Ovary (tissue), 9 donors: ENCODE measurements around the gene HAPLN2. TPM values are rescaled to one million over a fixed set of nuclear protein-coding genes. Genes with fewer than 3 reads are reported as not detected.
"Not testable (repeated sequence)": the region's sequence is repeated elsewhere in the genome, so short reads cannot be mapped to it uniquely, and the experiment has no call there.

ENCODE experiments used
- DNase-seq, 5 donors: peaks; one replicate each; pipeline ENCODE4 v3.0.0-alpha.2; 2019 to 2020
- H3K27ac ChIP-seq, 2 donors: fragments of 200-600 bp; one replicate each; pipeline versions ENCODE4 v1.5.1 to v1.8.0; 2019 to 2022
- H3K27me3 ChIP-seq: fragments of 200-600 bp; one replicate; pipeline ENCODE4 v1.8.0; 2022
- H3K36me3 ChIP-seq: fragments of 200-600 bp; sonication (generic); one replicate; pipeline ENCODE4 v1.5.1; 2019
- H3K4me1 ChIP-seq: one replicate; pipeline ENCODE4 v1.8.1; 2013; ENCODE audit warnings: mild to moderate bottlenecking, moderate library complexity; ENCODE audit not compliant: insufficient read depth
- H3K4me3 ChIP-seq: fragments of 200-600 bp; sonication (generic); one replicate; pipeline ENCODE4 v1.5.1; 2017
- H3K9me3 ChIP-seq, 2 donors: fragments of 200-600 bp in 1 of 2; sonication (generic) in 1 of 2; one replicate each; pipeline versions ENCODE4 v1.5.1 to v1.8.1; 2013 to 2019; ENCODE audit warnings: mild to moderate bottlenecking in 1 of 2, moderate library complexity in 1 of 2
- EP300 ChIP-seq: sonication (generic); formaldehyde crosslinking; IDR thresholded peaks from one replicate; pipeline ENCODE4 v1.6.1; 2017; ENCODE audit warnings: antibody characterized with exemption
- POLR2A ChIP-seq: fragments of 450-650 bp; IDR thresholded peaks from one replicate; pipeline ENCODE4 v1.6.1; 2017; ENCODE audit warnings: antibody characterized with exemption, mild to moderate bottlenecking, moderate library complexity
- WGBS, 3 donors: extraction: QIAGEN DNeasy Blood & Tissue Kit in 1 of 3; methylation state at CpG; one replicate each; pipeline versions ENCODE4 v1.1.5 to v1.1.7; 2013 to 2017; 5-methylcytosine and 5-hydroxymethylcytosine counted together
- intact Hi-C, 4 donors: fragments of 100-400 bp; cut with DNase I; formaldehyde crosslinking; loops; one replicate each; pipeline versions ENCODE4 v1.11.0 to v1.15.1; 2022 to 2023
- polyA plus RNA-seq, 2 donors: library from polyadenylated mRNA; stranded (reverse); fragments of 200-250 nt in 1 of 2; fragments of 350-450 nt in 1 of 2; fragmentation: Illumina TruSeq in 1 of 2; extraction: RNeasy Lipid Tissue Mini Kit (QIAGEN cat#74804) in 1 of 2; gene quantifications; one replicate each; pipeline ENCODE4 v1.2.3, GENCODE V29; 2013 to 2014
- total RNA-seq, 7 donors: library from RNA; depleted of rRNA in 2 of 7; stranded (reverse); fragments of >200 nt in 2 of 7; fragmentation: NEBNext Ultra II Directional in 3 of 7; extraction: Animal tissue kit (Norgen Biotek cat#: 25700) in 3 of 7; gene quantifications; one replicate each; pipeline versions ENCODE4 v1.1.0 to v1.2.4, GENCODE V29; 2016 to 2023
- TF ChIP-seq, protein P1 (sequence below), 3 donors: fragments of 450-650 bp in 2 of 3; fragments of 200-600 bp in 1 of 3; IDR thresholded peaks; one replicate each; pipeline versions ENCODE4 v1.5.1 to v1.8.0; 2016 to 2022; ENCODE audit warnings: antibody characterized with exemption in 3 of 3, mild to moderate bottlenecking in 1 of 3
- donor health status: DM: no; HTN: no; CAD: no; lungs with moderate emphysema.
- donor health status: DM: no; HTN: no; CAD: no.
- donor health status: Bipolar disorder and iron deficiency.
- donor health status: DM: yes; HTN: yes; CAD: no.
- donor health status: DM: no; HTN: no; CAD: no.
- donor health status: DM: yes; HTN: yes; CAD: no.

Gene HAPLN2
- total and polyA plus RNA-seq, 9 donors = 0.30 to 1.9 (median 1.2) TPM; not detected in 1

GRCh38 chr1:156586323-156586722, 32.9 kb upstream of the HAPLN2 start:
- no peak overlapping the region for H3K27ac ChIP-seq
- intact Hi-C loops = loop anchor here in 2 of 4 donors (5.0 to 10.0 kb wide), 2 partner anchors 68 to 124 kb away; no protein-coding TSS in a partner anchor
- no peaks in the 10 kb centered on the region for H3K27me3 ChIP-seq
- H3K4me1 ChIP-seq = no peaks in the 10 kb centered on the region
- H3K36me3 ChIP-seq = no peaks in the 10 kb centered on the region
- no peak for DNase-seq
- no peak overlapping the region for H3K4me3 ChIP-seq
- H3K9me3 ChIP-seq = no peaks in the 10 kb centered on the region
- 67 to 70% (median 68%) methylated on average over 4 of the region's 4 CpGs for WGBS, 3 donors
- no peak for TF ChIP-seq POLR2A
- no peak for TF ChIP-seq EP300
- TF ChIP-seq, protein P1, sequence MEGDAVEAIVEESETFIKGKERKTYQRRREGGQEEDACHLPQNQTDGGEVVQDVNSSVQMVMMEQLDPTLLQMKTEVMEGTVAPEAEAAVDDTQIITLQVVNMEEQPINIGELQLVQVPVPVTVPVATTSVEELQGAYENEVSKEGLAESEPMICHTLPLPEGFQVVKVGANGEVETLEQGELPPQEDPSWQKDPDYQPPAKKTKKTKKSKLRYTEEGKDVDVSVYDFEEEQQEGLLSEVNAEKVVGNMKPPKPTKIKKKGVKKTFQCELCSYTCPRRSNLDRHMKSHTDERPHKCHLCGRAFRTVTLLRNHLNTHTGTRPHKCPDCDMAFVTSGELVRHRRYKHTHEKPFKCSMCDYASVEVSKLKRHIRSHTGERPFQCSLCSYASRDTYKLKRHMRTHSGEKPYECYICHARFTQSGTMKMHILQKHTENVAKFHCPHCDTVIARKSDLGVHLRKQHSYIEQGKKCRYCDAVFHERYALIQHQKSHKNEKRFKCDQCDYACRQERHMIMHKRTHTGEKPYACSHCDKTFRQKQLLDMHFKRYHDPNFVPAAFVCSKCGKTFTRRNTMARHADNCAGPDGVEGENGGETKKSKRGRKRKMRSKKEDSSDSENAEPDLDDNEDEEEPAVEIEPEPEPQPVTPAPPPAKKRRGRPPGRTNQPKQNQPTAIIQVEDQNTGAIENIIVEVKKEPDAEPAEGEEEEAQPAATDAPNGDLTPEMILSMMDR (IDR thresholded peaks at IDR 0.05) = no peak

DNA sequence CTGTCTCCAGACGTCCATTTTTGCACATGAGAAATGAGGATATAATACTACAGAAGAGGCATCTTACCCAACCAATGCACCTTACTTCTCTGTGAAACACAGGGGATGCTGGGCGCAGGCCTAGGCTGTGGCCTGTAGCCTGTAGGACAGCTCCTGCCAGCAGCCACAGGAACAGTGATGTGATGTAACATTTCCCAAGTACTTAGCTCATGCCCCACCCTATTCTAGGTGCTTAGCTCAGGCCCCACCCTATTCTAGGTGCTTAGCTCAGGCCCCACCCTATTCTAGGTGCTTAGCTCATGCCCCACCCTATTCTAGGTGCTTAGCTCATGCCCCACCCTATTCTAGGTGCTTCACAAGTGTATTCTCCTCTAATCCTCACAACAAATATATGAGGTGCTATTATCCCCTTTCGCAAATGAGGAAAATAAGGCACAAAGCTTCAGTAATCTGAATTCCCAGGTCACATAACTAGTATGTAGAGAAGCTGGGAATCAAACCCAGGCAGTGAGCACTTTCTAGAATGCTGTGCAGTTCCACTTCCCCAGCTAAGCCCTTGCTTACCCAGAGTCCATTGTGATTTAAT, 32.2 kb upstream of the HAPLN2 start:
- DNase-seq = no peak
- Histone ChIP-seq H3K27ac (no peak overlapping the region), H3K36me3 (no peaks in the 10 kb centered on the region), H3K9me3 (no peaks in the 10 kb centered on the region), H3K4me1 (no peaks in the 10 kb centered on the region), H3K27me3 (no peaks in the 10 kb centered on the region), H3K4me3 (no peak overlapping the region)
- intact Hi-C loops = loop anchor here in 2 of 4 donors (5.0 to 10.0 kb wide), 2 partner anchors 68 to 125 kb away; no protein-coding TSS in a partner anchor
- TF ChIP-seq, protein P1 (IDR thresholded peaks at IDR 0.05) = no peak
- TF ChIP-seq POLR2A = no peak
- TF ChIP-seq EP300 = no peak
- 89 to 91% (median 90%) methylated on average over 3 of the region's 3 CpGs for WGBS, 3 donors

GRCh38 chr1:156587927-156588326, 31.3 kb upstream of the HAPLN2 start:
- H3K27me3 ChIP-seq, H3K27ac ChIP-seq, DNase-seq, H3K4me3 ChIP-seq, H3K9me3 ChIP-seq, H3K4me1 ChIP-seq, H3K36me3 ChIP-seq: not testable (repeated sequence)
- intact Hi-C loops = loop anchor here in 2 of 4 donors (5.0 to 10.0 kb wide), 2 partner anchors 67 to 126 kb away; no protein-coding TSS in a partner anchor
- 81 to 92% (median 83%) methylated on average over 8 of the region's 8 CpGs for WGBS, 3 donors

GRCh38 chr1:156589546-156589945, 29.7 kb upstream of the HAPLN2 start:
- intact Hi-C loops = loop anchor here in 2 of 4 donors (5.0 to 10.0 kb wide), 2 partner anchors 65 to 127 kb away; no protein-coding TSS in a partner anchor
- no peak overlapping the region for H3K4me3 ChIP-seq

More at GRCh38 chr1:156589546-156589945, 29.7 kb upstream of the HAPLN2 start:
- H3K27me3 ChIP-seq = no peaks in the 10 kb centered on the region
- no peak for TF ChIP-seq POLR2A
- no peak for TF ChIP-seq EP300
- TF ChIP-seq, protein P1 (IDR thresholded peaks at IDR 0.05) = no peak
- H3K36me3 ChIP-seq = no peaks in the 10 kb centered on the region
- no peaks in the 10 kb centered on the region for H3K4me1 ChIP-seq
- no peak for DNase-seq
- 32 to 35% (median 33%) methylated on average over 5 of the region's 5 CpGs for WGBS, 3 donors
- H3K27ac ChIP-seq = no peak overlapping the region
- H3K9me3 ChIP-seq = no peaks in the 10 kb centered on the region
